Inferior parietal cortex (tissue), 1 donor: ENCODE data around the gene CXCL12.

Experiments
- DNase-seq: peaks from one replicate; pipeline ENCODE4 v3.0.0-alpha.2; 2016; ENCODE audit errors: extremely low spot score

The CXCL12 gene

GRCh38 chr10:44385026-44385695, at the start of gene CXCL12:
CXCL12 (minus strand) TSS chr10:44385097; CDS start chr10:44385005, 92 bp downstream.
- DNase-seq, result no peak

DNA sequence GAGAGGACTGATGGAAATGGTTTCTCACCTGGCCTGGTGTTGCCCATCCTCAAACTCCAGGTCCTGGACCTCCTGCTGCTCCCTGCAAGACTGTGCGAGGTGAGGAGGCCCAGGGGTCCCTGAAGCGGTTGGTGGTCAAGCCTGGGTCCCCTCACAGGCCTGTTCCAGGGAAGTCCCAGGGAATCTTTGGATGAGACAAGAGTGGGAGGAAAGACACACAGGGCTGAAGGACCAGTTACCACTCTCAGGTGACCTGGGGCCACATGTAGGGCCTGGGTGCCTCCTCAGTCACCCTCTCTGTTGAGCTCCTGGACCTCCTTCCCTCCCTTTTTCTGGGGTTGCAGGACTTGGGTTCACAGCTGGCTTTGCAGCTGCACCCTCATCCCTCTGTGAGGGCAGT, 42.6 kb upstream of the CXCL12 start:
- DNase-seq, result no peak

GRCh38 chr10:44427037-44427436, 42.1 kb upstream of the CXCL12 start:
- no peak for DNase-seq

GRCh38 chr10:44426247-44427034, 41.5 kb upstream of the CXCL12 start:
- no peak for DNase-seq

DNA sequence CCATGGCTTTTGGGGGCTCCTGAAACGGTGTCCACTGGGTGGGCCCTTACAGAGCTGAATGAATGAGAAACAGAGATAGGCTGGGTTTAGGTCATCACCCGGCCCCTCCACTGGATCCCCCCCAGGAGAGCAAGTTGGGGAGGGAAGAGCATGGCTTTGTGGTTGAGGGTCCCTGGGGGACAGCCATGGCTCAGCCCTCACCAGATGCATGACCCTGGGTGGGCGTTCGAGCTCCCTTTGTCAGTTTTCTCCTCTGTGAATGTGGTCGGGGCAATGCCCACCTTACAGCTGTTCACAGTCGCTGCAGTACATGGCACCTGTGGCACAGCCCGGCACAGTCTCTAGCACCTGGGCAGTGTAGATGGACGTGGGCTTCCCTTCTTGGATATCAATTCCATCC, 40.6 kb upstream of the CXCL12 start:
- DNase-seq, result no peak

DNA sequence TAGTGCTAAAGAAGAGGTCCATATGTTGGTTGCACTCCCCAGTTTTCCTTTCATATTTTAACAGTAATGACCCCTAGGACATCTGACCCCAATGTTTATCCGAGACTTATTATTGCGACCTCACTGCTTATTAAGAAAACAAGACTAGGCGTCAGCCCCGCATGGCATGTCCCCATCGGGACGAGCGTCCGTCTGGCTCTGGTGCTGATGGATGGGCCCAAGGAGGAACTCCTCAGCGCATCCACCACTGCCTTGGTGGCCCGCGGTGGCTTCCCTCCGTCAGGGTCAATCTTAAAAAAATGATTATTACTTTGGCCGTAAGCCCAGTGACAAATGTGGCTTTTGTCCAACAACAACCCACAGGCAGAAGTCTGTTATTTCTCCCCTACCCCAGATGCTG, 40.1 kb upstream of the CXCL12 start:
- DNase-seq, result no peak

GRCh38 chr10:44424298-44424697, 39.4 kb upstream of the CXCL12 start:
- no peak for DNase-seq

GRCh38 chr10:44422570-44423101, 37.7 kb upstream of the CXCL12 start:
- no peak for DNase-seq

DNA sequence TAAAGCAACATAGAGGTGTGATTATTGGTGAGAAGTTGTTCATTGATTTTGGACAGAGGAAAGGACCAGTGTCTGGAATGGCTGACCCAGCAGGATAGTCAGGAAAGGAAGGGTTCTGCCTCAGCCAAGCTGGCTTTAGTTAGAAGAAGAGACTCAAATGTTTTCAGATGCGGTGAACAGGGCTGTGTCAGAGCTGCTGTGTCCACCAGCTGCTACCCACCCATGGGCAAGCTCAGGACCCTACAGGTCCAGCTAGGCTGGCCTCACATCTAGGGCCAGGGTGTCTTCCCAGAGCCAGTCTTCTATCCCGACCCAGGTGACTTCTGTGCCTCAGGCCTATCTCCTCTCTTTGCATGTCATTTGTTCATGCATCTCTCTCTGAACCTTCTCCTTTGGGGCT, 37.3 kb upstream of the CXCL12 start:
- no peak for DNase-seq

GRCh38 chr10:44419790-44420549, 35.1 kb upstream of the CXCL12 start:
- DNase-seq, result no peak

DNA sequence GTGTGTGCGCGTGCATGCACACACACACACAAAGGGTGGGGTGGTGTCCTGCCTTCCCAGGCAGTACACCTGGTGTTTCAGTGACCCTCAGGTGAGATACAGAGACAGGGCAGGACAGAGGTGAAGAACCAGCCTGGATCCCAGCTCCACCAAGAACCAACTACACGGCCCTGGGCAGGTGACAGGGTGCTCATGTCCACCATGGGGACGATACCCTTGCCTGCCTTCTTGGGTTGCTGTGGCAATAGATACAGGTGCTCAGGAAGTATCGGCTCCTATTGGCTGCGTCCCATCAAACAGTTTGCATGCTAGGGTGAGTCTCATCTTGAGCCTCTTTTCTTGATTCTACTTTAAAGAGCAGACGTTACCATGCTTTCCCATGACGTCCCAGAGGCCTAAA, 33.7 kb upstream of the CXCL12 start:
- no peak for DNase-seq

DNA sequence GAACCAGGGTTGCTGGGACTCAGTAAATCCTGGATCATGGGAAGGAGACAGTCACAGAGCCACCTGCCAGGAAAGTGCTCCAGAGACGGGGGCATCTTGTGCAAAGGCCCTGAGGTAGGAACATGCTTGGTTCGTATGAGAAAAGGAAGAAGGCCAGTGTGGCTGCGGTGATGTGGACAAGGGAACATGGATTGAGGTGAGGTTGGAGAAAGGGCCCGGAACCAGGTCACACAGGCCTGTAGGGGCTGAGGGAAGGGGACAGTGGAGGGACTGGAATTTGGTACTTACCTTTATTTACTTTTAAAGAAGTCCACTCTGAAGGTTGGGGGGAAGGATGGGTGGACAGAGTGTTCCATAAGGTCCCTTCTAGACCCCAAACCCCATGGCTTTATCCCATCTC, 32.9 kb upstream of the CXCL12 start:
- DNase-seq, result no peak

DNA sequence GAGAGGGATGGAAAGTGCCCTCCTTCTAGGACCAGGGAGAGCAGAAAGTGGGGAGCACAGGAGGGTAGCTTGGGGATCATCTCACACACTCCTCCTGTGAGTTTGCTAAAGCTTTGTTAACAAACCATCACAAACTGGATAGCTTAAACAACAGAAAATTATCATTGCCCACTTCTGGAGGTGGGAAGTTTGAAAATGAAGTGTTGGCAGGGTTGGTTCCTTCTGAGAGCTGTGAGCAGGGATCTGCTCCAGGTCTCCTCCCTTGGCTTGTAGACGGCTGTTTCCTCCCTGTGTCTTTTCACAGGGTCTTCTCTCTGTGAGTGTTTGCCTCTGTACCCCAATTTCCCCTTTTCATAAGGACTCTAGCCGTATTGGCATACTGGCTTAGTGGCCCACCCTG, 32.0 kb upstream of the CXCL12 start:
- no peak for DNase-seq

DNA sequence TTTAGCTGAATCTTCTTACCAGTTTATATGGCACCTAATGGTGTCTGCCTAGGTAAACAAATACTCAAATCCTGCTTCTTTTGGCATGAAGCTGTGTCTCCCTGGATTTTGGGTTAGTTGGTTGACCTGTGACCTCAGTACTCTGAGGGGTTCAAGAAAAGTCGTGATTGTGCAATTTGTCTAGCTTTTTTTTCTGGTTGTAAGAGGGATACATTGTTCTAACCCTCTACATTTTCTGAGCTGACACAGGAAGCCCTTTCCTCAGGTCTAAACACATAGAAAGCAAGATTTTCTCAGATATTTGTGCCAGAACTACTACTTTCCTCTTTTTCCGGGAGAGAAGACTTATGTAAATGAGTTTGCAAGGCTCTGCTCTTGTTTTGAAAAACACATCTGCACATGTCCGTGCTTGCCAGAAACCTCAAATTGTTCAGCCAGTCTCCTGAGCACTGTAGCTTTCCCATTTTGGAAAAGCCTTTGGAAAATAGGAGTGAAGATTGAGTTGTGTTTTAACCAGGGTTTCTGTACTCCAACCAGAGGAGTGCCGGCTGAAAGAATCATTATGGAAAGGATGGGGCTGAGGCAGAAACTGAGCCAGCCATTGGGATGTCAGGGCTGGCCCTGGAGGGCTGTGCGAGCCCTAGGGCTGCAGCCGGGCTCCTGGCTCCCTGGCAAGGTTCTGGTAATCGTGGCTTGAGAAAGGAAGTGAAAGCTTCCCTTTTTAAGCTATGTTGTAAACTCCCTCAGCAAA, 31.3 kb upstream of the CXCL12 start:
- DNase-seq, result no peak

GRCh38 chr10:44415121-44415520, 30.2 kb upstream of the CXCL12 start:
- no peak for DNase-seq

DNA sequence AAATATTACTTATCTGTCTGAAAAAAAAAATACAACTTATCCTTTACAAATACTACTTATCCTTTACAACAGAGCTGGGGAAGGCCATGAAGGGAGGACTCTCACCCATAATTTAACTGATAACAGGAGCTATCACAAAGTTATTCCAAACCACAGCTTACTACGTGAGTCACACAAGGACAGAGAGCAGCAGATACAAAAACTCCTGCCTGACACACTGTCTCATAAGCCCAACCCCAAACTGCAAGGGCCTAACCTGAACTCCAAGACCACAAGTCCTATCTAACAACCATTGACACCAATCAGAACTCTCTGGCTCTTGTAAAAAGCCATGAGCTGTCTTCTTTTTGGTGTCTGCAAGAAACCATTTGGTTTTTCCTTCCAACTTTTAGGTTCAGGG, 28.5 kb upstream of the CXCL12 start:
- no peak for DNase-seq

GRCh38 chr10:44411251-44411650, 26.4 kb upstream of the CXCL12 start:
- no peak for DNase-seq

GRCh38 chr10:44404741-44405437, 20.0 kb upstream of the CXCL12 start:
- no peak for DNase-seq

- no peak for DNase-seq
Measured at GRCh38 chr10:44402465-44403195, 17.7 kb upstream of the CXCL12 start.

- DNase-seq, result no peak
Measured at GRCh38 chr10:44400541-44400940, 15.6 kb upstream of the CXCL12 start.
